ENCODE measurements around the gene KRT16. TPM values are rescaled to one million over a fixed set of nuclear protein-coding genes. Genes with fewer than 3 reads are reported as not detected.
A peak's percentile ranks its signal among the peaks of the same experiment; 100 is the strongest.
"Not testable (repeated sequence)": the region's sequence is repeated elsewhere in the genome, so short reads cannot be mapped to it uniquely, and the experiment has no call there.

KRT16 gene
- total RNA-seq, 1 donor from 2014 or later, result 0.79 TPM

DNA sequence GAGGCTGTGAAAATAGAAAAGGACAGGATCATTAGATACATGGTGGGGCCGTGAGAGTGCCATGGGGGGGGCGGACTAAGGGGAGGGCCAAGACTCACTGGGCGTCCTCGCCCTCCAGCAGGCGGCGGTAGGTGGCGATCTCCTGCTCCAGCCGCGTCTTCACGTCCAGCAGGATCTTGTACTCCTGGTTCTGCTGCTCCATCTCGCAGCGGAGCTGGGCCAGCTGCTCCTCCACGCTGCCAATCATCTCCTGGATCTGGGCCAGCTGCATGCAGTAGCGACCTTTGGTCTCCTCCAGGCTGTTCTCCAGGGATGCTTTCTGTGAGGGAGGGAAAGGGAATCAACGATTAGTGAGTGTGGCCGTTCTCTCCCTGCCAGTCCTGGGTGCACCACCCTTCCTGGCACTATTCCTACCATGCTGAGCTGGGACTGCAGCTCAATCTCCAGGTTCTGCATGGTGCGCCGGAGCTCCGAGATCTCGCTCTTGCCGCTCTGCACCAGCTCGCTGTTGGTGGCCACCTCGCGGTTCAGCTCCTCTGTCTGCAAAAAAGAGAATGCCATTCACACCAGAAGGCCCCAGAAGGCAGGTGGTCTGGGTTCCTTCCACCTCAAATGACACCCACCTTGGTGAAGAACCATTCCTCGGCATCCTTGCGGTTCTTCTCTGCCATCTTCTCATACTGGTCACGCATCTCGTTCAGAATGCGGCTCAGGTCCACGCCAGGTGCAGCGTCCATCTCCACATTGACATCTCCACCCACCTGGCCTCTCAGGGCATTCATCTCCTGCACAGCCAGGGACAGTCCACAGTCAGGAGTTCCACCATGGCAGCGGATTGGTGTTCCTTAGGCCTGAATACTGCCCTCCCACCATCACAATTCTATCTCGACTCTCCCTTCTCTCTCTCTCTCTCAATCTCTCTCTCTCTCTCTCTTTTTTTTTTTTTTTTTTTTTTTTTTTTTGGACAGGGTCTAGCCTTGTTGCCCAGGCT, 29.1 kb downstream of the KRT16 start:
- FAIRE-seq, result no peak
- Mint-ChIP-seq H3K27me3 (ENCODE audit: low read depth, unreplicated experiment) (peaks cover 40% of the 10 kb centered on the region), H3K36me3 (ENCODE audit: low read depth, unreplicated experiment) (no peaks in the 10 kb centered on the region), H3K9me3 (ENCODE audit: unreplicated experiment) (peaks cover 6% of the 10 kb centered on the region), H3K27ac (ENCODE audit: unreplicated experiment) (peak overlapping the region; percentile 80), H3K4me1 (ENCODE audit: low read depth, unreplicated experiment) (no peaks in the 10 kb centered on the region), H3K4me3 (ENCODE audit: unreplicated experiment) (no peak overlapping the region)
- no peak for DNase-seq (ENCODE audit: low read depth)
- no peaks in the 10 kb centered on the region for H4K20me1 ChIP-seq (ENCODE audit: insufficient read depth, low read length)
- H3K27me3 ChIP-seq (ENCODE audit: insufficient read depth, low read length), result peaks cover 2% of the 10 kb centered on the region
- no peaks in the 10 kb centered on the region for H3K79me2 ChIP-seq (ENCODE audit: insufficient read depth, low read length)
- no peaks in the 10 kb centered on the region for H3K36me3 ChIP-seq (ENCODE audit: insufficient read depth, low read length)
- H3K9me3 ChIP-seq (ENCODE audit: insufficient read depth, low read depth, low read length), result no peaks in the 10 kb centered on the region
- no peak overlapping the region for H2AFZ ChIP-seq (ENCODE audit: low read depth, low read length)
- no peaks in the 10 kb centered on the region for H3K4me1 ChIP-seq (ENCODE audit: insufficient read depth, low read length)
- H3K4me3 ChIP-seq (ENCODE audit: insufficient read depth, low read depth, low read length), result no peak overlapping the region
- H3K9ac ChIP-seq (ENCODE audit: low read length), result no peak overlapping the region
- H3K27ac ChIP-seq (ENCODE audit: low read depth, low read length), result no peak overlapping the region
- no peak overlapping the region for H3K4me2 ChIP-seq (ENCODE audit: low read length)
- no peak for TF ChIP-seq EZH2 (IDR thresholded peaks at IDR 0.05; ENCODE audit: insufficient read depth, low read length)
- TF ChIP-seq, protein P1, sequence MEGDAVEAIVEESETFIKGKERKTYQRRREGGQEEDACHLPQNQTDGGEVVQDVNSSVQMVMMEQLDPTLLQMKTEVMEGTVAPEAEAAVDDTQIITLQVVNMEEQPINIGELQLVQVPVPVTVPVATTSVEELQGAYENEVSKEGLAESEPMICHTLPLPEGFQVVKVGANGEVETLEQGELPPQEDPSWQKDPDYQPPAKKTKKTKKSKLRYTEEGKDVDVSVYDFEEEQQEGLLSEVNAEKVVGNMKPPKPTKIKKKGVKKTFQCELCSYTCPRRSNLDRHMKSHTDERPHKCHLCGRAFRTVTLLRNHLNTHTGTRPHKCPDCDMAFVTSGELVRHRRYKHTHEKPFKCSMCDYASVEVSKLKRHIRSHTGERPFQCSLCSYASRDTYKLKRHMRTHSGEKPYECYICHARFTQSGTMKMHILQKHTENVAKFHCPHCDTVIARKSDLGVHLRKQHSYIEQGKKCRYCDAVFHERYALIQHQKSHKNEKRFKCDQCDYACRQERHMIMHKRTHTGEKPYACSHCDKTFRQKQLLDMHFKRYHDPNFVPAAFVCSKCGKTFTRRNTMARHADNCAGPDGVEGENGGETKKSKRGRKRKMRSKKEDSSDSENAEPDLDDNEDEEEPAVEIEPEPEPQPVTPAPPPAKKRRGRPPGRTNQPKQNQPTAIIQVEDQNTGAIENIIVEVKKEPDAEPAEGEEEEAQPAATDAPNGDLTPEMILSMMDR (IDR thresholded peaks at IDR 0.05; ENCODE audit: insufficient read depth, low read depth, low read length), result no peak

DNA sequence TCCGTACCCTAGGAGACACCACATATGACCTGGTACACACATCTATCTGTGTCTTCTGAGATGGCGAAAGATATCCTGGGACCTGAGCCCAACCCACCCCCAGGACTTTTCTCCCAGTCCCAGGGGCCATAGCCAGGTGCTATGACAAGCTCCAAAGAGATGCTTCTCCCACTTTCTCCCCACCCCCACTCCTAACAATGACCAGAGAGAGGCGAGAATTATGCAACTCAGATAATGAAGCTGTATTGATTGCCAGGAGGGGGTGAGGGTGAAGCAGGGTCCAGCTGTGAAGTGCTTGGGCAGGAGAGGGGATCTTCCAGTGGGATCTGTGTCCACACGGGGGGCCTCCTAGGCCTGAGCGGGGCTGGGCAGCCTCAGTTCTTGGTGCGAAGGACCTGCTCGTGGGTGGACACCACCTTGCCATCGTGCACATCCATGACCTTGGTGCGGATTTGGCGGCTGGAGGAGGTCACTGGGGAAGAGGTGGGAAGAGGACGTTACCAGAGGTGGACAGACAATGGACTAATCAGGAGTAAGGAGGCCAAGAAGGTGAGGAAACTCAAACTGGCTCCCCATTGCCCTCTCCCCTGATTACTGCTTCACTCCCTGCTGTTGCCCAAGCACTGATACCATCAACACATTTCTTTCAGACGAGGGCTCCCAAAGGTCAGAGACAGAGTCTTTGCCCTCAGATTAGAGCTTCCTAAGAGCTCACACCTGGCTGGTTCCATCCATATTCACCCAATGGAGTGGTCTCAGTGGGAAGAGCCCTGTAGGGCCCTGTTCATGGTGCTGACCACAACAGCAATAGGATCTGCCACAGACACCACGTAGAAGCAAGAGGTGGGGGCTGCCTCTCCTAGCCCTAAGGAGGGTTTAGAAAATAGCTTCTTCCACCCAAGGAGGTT, 30.3 kb downstream of the KRT16 start:
- H3K36me3 ChIP-seq (ENCODE audit: insufficient read depth, low read length); H3K4me3 ChIP-seq (ENCODE audit: insufficient read depth, low read depth, low read length); H3K27ac ChIP-seq (ENCODE audit: low read depth, low read length); H3K4me1 ChIP-seq (ENCODE audit: insufficient read depth, low read length); H3K4me3 Mint-ChIP-seq (ENCODE audit: unreplicated experiment); H3K27me3 ChIP-seq (ENCODE audit: insufficient read depth, low read length); H2AFZ ChIP-seq (ENCODE audit: low read depth, low read length); H3K27ac Mint-ChIP-seq (ENCODE audit: unreplicated experiment); H3K4me2 ChIP-seq (ENCODE audit: low read length); H3K9ac ChIP-seq (ENCODE audit: low read length); H3K9me3 Mint-ChIP-seq (ENCODE audit: unreplicated experiment); H3K36me3 Mint-ChIP-seq (ENCODE audit: low read depth, unreplicated experiment); FAIRE-seq; H4K20me1 ChIP-seq (ENCODE audit: insufficient read depth, low read length); H3K4me1 Mint-ChIP-seq (ENCODE audit: low read depth, unreplicated experiment); DNase-seq (ENCODE audit: low read depth); H3K9me3 ChIP-seq (ENCODE audit: insufficient read depth, low read depth, low read length); H3K79me2 ChIP-seq (ENCODE audit: insufficient read depth, low read length): not testable (repeated sequence)
- H3K27me3 Mint-ChIP-seq (ENCODE audit: low read depth, unreplicated experiment), result peaks cover 44% of the 10 kb centered on the region

DNA sequence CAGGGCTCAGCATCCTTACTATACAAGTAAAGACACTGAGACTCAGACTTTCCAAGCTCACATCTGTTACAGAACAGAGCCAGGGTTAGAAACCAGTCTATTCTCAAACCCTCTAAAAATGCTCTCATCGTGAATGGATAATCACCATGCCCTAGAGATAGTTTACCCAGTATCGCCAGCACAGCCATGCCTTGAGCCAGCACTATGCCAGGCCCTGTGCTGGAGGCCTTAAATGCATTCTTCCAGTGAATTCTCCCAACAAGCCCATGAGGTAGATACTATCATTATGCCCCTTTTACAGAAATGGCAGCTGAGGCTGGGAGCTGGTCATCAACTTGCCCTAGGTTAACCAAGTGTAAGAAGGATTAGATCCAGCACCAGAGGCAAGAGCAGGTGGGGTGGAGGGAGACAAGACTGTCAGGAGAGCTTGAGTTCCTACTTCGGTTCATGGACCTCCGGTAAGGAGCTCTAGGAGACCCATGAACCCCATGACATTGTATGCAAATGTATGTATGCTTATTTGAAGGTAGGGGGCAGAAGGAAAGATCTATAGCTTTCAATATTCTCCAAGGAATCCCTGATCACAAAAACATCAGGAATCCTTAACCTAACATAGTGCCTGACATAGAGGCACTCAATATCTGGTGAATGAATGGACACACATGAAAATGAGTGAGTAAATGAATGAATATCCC, 31.1 kb downstream of the KRT16 start:
- no peak overlapping the region for H3K27ac ChIP-seq (ENCODE audit: low read depth, low read length)

More for the DNA sequence above, 31.1 kb downstream of the KRT16 start:
- H3K4me2 ChIP-seq (ENCODE audit: low read length), result no peak overlapping the region
- no peaks in the 10 kb centered on the region for H3K79me2 ChIP-seq (ENCODE audit: insufficient read depth, low read length)
- DNase-seq (ENCODE audit: low read depth) (no peak), FAIRE-seq (peak; percentile 5)
- H3K4me3 Mint-ChIP-seq (ENCODE audit: unreplicated experiment), result no peak overlapping the region
- no peak overlapping the region for H2AFZ ChIP-seq (ENCODE audit: low read depth, low read length)
- no peak overlapping the region for H3K9ac ChIP-seq (ENCODE audit: low read length)
- peaks cover 6% of the 10 kb centered on the region for H3K9me3 Mint-ChIP-seq (ENCODE audit: unreplicated experiment)
- no peaks in the 10 kb centered on the region for H3K4me1 Mint-ChIP-seq (ENCODE audit: low read depth, unreplicated experiment)
- no peak overlapping the region for H3K27ac Mint-ChIP-seq (ENCODE audit: unreplicated experiment)
- H3K4me3 ChIP-seq (ENCODE audit: insufficient read depth, low read depth, low read length), result no peak overlapping the region
- H4K20me1 ChIP-seq (ENCODE audit: insufficient read depth, low read length), result no peaks in the 10 kb centered on the region
- no peaks in the 10 kb centered on the region for H3K36me3 ChIP-seq (ENCODE audit: insufficient read depth, low read length)
- peaks cover 46% of the 10 kb centered on the region for H3K27me3 Mint-ChIP-seq (ENCODE audit: low read depth, unreplicated experiment)
- H3K36me3 Mint-ChIP-seq (ENCODE audit: low read depth, unreplicated experiment), result no peaks in the 10 kb centered on the region
- H3K27me3 ChIP-seq (ENCODE audit: insufficient read depth, low read length), result peaks cover 2% of the 10 kb centered on the region
- TF ChIP-seq EZH2 (IDR thresholded peaks at IDR 0.05; ENCODE audit: insufficient read depth, low read length), result no peak
- no peaks in the 10 kb centered on the region for H3K9me3 ChIP-seq (ENCODE audit: insufficient read depth, low read depth, low read length)
- no peaks in the 10 kb centered on the region for H3K4me1 ChIP-seq (ENCODE audit: insufficient read depth, low read length)
